Activated T-cell treated with anti-CD3 and anti-CD28 coated beads, Interleukin-2, amount 50 U/mL, for 72 hours (primary cell): Measurements from ENCODE around the gene EXD3. TPM values are rescaled to one million over a fixed set of nuclear protein-coding genes. Genes with fewer than 3 reads are reported as not detected.

Experiments used
- ATAC-seq, 2 donors: fragments of 150-1000 bp; cut with Tn5 transposase; replicated peaks in 1 of 2; 2 replicates each; pipeline ENCODE4 v1.10.0; 2021; ENCODE audit warnings: moderate library complexity in 2 of 2, mild to moderate bottlenecking in 1 of 2
- DNase-seq, 2 donors: peaks; one replicate each; pipeline ENCODE4 v3.0.0; 2021 to 2022; ENCODE audit warnings: mixed read lengths in 1 of 2
- H3K27ac Mint-ChIP-seq: one replicate; pipeline ENCODE4 v1.8.0; 2022; ENCODE audit warnings: mild to moderate bottlenecking, moderate library complexity, mixed read lengths
- H3K27me3 Mint-ChIP-seq: one replicate; pipeline ENCODE4 v1.8.0; 2022; ENCODE audit warnings: low read depth, mixed read lengths
- H3K36me3 Mint-ChIP-seq, 2 donors: one replicate each; pipeline ENCODE4 v1.8.0; 2022; ENCODE audit warnings: mixed read lengths in 2 of 2, mild to moderate bottlenecking in 1 of 2; ENCODE audit not compliant: insufficient read depth in 2 of 2
- H3K4me1 Mint-ChIP-seq: one replicate; pipeline ENCODE4 v1.8.0; 2022; ENCODE audit warnings: low read depth, mixed read lengths
- H3K4me3 Mint-ChIP-seq, 2 donors: one replicate each; pipeline ENCODE4 v1.8.0; 2022; ENCODE audit warnings: mild to moderate bottlenecking in 2 of 2, mixed read lengths in 2 of 2, moderate library complexity in 2 of 2
- H3K9me3 Mint-ChIP-seq, 2 donors: one replicate each; pipeline ENCODE4 v1.8.0; 2022; ENCODE audit warnings: mixed read lengths in 2 of 2
- total RNA-seq, 2 donors: library from RNA; stranded (reverse); gene quantifications; one replicate each; pipeline ENCODE4 v1.2.3, GENCODE V29; 2022

Gene EXD3
- total RNA-seq, 2 donors from 2014 or later = 23.7 to 26.0 TPM

- no peaks in the 10 kb centered on the region for H3K9me3 Mint-ChIP-seq
- DNase-seq (no peak), ATAC-seq (no peak)
- no peak overlapping the region for H3K27ac Mint-ChIP-seq
- H3K27me3 Mint-ChIP-seq = no peaks in the 10 kb centered on the region
- peaks cover 0 to 2% of the 10 kb centered on the region in 2 donors for H3K36me3 Mint-ChIP-seq
- peaks cover 20% of the 10 kb centered on the region for H3K4me1 Mint-ChIP-seq
- no peak overlapping the region for H3K4me3 Mint-ChIP-seq
Measured at GRCh38 chr9:137275588-137276472, 147.1 kb downstream of the EXD3 start.

DNA sequence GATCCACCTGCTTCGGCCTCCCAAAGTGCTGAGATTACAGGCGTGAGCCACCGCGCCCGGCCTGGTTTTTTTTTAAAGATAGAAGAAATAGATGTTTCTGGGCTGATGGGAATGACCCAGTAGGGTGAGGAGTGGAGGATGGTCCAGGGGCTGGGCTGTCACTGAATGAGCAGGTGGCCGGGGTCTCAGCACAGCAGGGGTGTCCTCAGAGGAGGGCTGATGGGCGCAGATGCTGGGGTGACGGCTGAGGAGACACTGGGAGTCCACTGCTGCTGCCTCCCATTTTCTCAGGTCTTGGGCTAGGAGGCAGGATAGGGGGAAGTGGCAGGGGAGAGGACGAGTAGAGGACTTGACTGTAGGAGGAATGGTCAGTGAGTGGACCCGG lies 147.8 kb downstream of the EXD3 start:
- ATAC-seq = no peak
- no peaks in the 10 kb centered on the region for H3K27me3 Mint-ChIP-seq
- H3K4me1 Mint-ChIP-seq = peaks cover 23% of the 10 kb centered on the region
- DNase-seq = no peak
- peaks cover 0 to 2% of the 10 kb centered on the region in 2 donors for H3K36me3 Mint-ChIP-seq
- no peaks in the 10 kb centered on the region for H3K9me3 Mint-ChIP-seq
- no peak overlapping the region for H3K27ac Mint-ChIP-seq
- no peak overlapping the region for H3K4me3 Mint-ChIP-seq

GRCh38 chr9:137273611-137274320 lies 149.2 kb downstream of the EXD3 start:
- H3K27ac Mint-ChIP-seq = no peak overlapping the region
- H3K4me3 Mint-ChIP-seq = no peak overlapping the region
- no peaks in the 10 kb centered on the region for H3K27me3 Mint-ChIP-seq
- DNase-seq = no peak
- H3K36me3 Mint-ChIP-seq = peaks cover 0 to 8% of the 10 kb centered on the region in 2 donors
- H3K9me3 Mint-ChIP-seq = no peaks in the 10 kb centered on the region
- ATAC-seq = no peak
- H3K4me1 Mint-ChIP-seq = peaks cover 31% of the 10 kb centered on the region

DNA sequence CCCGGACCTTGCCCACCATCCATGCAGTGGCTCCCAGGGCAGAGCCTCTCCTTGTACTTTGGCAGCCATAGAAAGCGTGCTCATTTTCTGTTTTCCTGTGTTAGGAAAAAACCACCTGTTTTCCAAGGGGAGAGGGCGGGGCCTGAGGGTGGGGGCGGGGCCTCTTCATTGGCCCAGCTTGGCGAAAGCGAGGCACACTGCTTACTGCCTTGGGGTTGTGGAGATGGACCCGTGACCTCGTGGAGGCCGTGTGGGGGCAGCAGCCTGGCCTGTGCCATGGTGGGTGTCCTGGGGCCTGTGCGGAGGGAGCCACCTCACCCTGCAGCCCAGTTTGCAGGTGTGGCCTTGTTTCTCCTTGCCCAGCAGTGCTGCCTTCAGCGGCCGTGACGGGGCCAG lies 149.9 kb downstream of the EXD3 start:
- Mint-ChIP-seq H3K27ac (no peak overlapping the region), H3K4me3 (no peak overlapping the region), H3K4me1 (peaks cover 31% of the 10 kb centered on the region), H3K27me3 (no peaks in the 10 kb centered on the region), H3K36me3 (peaks cover 2 to 8% of the 10 kb centered on the region in 2 donors), H3K9me3 (no peaks in the 10 kb centered on the region)
- no peak for DNase-seq
- no peak for ATAC-seq

GRCh38 chr9:137272241-137273094 lies 150.5 kb downstream of the EXD3 start:
- Mint-ChIP-seq H3K9me3 (no peaks in the 10 kb centered on the region), H3K27ac (no peak overlapping the region), H3K4me1 (peaks cover 28% of the 10 kb centered on the region), H3K36me3 (peaks cover 2 to 8% of the 10 kb centered on the region in 2 donors), H3K4me3 (no peak overlapping the region), H3K27me3 (no peaks in the 10 kb centered on the region)
- DNase-seq = no peak
- ATAC-seq = no peak

GRCh38 chr9:137271696-137272076 lies 151.3 kb downstream of the EXD3 start:
- no peak overlapping the region for H3K27ac Mint-ChIP-seq
- H3K9me3 Mint-ChIP-seq = no peaks in the 10 kb centered on the region
- no peak for DNase-seq
- no peak for ATAC-seq
- no peaks in the 10 kb centered on the region for H3K27me3 Mint-ChIP-seq
- H3K4me3 Mint-ChIP-seq = no peak overlapping the region
- H3K36me3 Mint-ChIP-seq = peaks cover 2 to 8% of the 10 kb centered on the region in 2 donors
- peaks cover 21% of the 10 kb centered on the region for H3K4me1 Mint-ChIP-seq

DNA sequence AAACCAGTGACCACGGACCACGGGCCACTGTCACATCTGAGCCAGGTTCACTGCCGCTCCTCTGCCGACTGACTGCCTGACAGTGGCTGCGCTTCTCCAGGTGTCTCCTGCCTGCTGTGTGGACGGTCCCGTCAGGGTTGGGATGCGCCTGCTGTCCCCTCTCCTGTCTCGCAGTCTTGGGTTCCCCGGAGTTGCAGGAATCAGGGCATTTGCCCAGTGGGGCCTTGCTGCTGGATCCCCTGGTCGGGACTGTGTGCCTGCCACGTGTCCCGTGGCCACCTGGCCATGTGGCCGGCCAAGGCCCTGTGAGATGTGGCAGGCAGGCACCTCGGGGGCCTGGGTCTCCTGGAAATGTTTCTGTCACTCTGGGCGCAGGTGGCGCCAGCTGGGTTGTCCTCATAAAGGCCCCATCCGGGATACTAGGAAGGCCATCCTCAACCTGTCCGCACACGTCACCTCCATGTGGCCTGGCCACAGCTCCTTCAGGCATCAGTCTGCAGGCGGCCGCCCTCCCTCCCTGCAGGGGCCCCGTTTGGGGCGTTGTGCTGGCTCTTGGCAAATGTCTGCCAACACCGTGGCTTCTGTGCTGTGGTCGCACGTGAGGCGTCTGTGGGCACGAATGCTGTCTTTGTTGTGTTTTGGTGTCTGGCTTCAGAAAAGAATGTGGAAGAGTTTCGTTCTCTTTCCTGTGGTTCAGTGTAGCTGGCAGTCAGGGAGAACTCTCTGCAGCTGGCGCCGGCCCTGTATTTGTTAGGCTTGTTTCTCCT lies 151.8 kb downstream of the EXD3 start:
- Mint-ChIP-seq H3K27ac (no peak overlapping the region), H3K9me3 (no peaks in the 10 kb centered on the region), H3K4me3 (no peak overlapping the region), H3K36me3 (peaks cover 2 to 8% of the 10 kb centered on the region in 2 donors), H3K27me3 (no peaks in the 10 kb centered on the region), H3K4me1 (peaks cover 19% of the 10 kb centered on the region)
- ATAC-seq (peak in 1 of 2 donors; percentile 43), DNase-seq (no peak)

GRCh38 chr9:137269231-137269772 lies 153.7 kb downstream of the EXD3 start:
- Mint-ChIP-seq H3K4me3 (no peak overlapping the region), H3K36me3 (peaks cover 2 to 8% of the 10 kb centered on the region in 2 donors), H3K9me3 (no peaks in the 10 kb centered on the region), H3K4me1 (peaks cover 19% of the 10 kb centered on the region), H3K27me3 (no peaks in the 10 kb centered on the region), H3K27ac (no peak overlapping the region)
- ATAC-seq (no peak), DNase-seq (no peak)

GRCh38 chr9:137268538-137269201 lies 154.3 kb downstream of the EXD3 start:
- no peak for ATAC-seq
- Mint-ChIP-seq H3K9me3 (no peaks in the 10 kb centered on the region), H3K4me3 (no peak overlapping the region), H3K27me3 (no peaks in the 10 kb centered on the region), H3K4me1 (peaks cover 19% of the 10 kb centered on the region), H3K36me3 (peaks cover 2 to 8% of the 10 kb centered on the region in 2 donors), H3K27ac (no peak overlapping the region)
- no peak for DNase-seq

DNA sequence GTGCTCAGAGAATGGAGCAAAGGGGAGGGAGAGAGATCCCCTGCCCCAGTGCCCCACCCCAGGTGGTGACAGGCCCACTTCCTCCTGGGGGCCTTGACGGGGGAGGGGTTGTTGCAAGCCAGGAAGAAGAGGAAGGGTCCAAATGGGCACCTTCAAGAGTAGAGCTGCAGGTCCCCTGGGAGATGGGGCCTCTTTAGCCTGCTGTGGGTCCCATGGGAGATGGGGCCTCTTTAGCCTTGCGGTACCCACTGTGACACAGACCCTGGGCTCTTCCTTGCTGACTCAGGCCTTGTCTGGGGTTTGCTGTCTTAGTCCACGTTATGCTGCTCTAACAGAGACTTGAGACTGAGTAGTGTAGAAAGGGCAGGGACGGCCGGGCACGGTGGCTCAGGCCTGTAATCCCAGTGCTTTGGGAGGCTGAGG lies 155.0 kb downstream of the EXD3 start:
- Mint-ChIP-seq H3K27me3 (no peaks in the 10 kb centered on the region), H3K4me3 (no peak overlapping the region), H3K4me1 (peaks cover 19% of the 10 kb centered on the region), H3K36me3 (peaks cover 2 to 6% of the 10 kb centered on the region in 2 donors), H3K27ac (no peak overlapping the region), H3K9me3 (no peaks in the 10 kb centered on the region)
- no peak for ATAC-seq
- no peak for DNase-seq

DNA sequence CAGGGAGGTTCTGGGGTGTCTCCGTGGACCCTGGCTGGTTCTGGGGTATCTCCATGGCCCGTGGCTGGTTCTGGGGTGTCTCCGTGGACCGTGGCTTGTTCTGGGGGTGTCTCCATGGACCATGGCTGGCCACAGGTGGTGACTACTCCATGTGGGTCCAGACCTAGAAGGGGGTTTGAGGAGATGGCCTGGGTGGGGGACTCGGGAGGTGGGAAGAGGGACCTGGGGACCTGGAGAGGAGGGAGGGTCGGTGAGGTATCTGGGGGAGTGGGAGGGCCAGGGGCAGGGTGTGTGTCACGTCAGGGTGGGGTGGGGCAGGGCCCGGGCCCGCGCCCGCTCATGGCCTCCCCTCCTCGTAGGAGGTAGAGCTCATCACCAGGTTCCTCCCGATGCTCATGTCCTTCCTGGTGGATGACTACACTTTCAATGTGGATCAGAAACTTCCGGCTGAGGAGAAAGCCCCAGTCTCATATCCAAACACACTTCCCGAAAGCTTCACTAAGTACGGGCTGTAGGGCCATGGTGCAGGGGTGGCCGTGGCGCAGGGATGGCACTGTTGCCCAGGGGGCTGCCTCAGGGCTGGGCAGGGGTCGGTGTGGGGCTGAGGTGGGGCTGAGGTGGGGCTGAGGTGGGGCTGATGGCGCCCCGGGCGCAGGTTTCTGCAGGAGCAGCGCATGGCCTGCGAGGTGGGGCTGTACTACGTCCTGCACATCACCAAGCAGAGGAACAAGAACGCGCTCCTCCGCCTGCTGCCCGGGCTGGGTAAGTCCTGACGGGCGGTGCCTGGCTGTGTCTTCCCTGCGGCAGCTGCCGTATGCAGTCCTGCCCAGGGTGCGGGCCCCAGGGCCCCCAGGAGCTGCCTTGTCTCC lies 156.1 kb downstream of the EXD3 start:
- Mint-ChIP-seq H3K4me1 (peaks cover 19% of the 10 kb centered on the region), H3K4me3 (no peak overlapping the region), H3K27ac (no peak overlapping the region), H3K36me3 (peaks cover 2 to 8% of the 10 kb centered on the region in 2 donors), H3K9me3 (no peaks in the 10 kb centered on the region), H3K27me3 (no peaks in the 10 kb centered on the region)
- no peak for DNase-seq
- ATAC-seq = no peak
